NB4 (cell line): ENCODE data around the gene MTHFD1L.
"Not testable (repeated sequence)": the region's sequence is repeated elsewhere in the genome, so short reads cannot be mapped to it uniquely, and the experiment has no call there.

ENCODE experiments used
- DNase-seq: peaks from one replicate; pipeline ENCODE4 v3.0.0; 2010; ENCODE audit warnings: low read depth
- H3K4me3 ChIP-seq: one replicate; pipeline ENCODE4 v1.5.1; 2011; ENCODE audit warnings: mild to moderate bottlenecking, low read depth, low read length, moderate library complexity
- CTCF ChIP-seq: IDR thresholded peaks from one replicate; pipeline ENCODE4 v1.5.1; 2012; ENCODE audit warnings: low read depth, low read length
- MAX ChIP-seq: IDR thresholded peaks from 2 replicates; pipeline ENCODE4 v1.6.1; 2011; ENCODE audit warnings: low read depth, low read length
- MYC ChIP-seq: IDR thresholded peaks from 2 replicates; pipeline ENCODE4 v1.6.1; 2011; ENCODE audit warnings: low read depth, low read length
- POLR2A ChIP-seq: IDR thresholded peaks from 2 replicates; pipeline ENCODE4 v1.6.1; 2011; ENCODE audit warnings: mild to moderate bottlenecking; ENCODE audit not compliant: insufficient read length; ENCODE audit errors: extremely low read depth

The MTHFD1L gene

GRCh38 chr6:150865406-150866146, at the start of gene MTHFD1L:
MTHFD1L (plus strand) TSS chr6:150865702; CDS start chr6:150865823, 121 bp downstream.
- peak within 1 kb of the TSS; percentile 73 for H3K4me3 ChIP-seq
- TF ChIP-seq CTCF: peak; percentile 30
- TF ChIP-seq MAX: no peak
- DNase-seq: peak; percentile 91

DNA sequence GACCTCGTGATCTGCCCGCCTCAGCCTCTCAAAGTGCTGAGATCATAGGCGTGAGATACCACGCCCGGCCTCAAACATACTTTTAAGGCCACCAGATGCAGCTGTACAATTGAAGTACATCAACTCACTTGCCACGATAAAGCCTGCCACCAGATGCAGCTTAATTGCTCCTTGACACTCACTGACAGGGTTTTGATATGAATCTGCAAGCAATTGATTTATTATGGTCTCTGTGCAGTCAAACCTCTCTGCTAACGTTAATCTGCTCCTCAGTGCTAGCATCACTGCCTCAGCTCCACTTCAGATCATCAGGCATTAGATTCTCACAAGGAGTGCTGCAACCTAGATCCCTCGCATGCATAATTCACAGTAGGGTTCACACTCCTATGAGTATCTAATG, 48.9 kb upstream of the MTHFD1L start:
- H3K4me3 ChIP-seq, DNase-seq: not testable (repeated sequence)

- H3K4me3 ChIP-seq: no peak overlapping the region
- TF ChIP-seq MAX (no peak), CTCF (no peak), MYC (no peak), POLR2A (no peak)
- no peak for DNase-seq
Measured at GRCh38 chr6:150822932-150823331, 42.6 kb upstream of the MTHFD1L start.

DNA sequence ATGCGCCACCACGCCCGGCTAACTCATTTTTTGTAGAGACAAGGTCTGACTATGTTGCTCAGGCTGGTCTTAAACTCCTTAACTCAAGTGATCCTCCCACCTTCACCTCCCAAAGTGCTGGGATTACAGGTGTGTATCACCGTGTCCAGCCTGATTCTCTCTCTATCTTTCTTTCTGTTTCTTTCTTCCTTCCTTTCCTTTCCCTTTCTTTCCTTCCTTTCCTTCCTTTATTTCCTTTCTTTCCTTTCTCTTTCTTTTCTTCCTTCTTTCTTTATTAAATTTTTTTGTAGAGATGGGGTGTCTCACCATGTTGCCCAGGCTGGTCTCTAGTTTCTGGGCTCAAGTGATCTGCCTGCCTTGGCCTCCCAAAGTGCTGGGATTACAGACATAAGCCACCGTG, 38.7 kb upstream of the MTHFD1L start:
- no peak for TF ChIP-seq MYC
- no peak for TF ChIP-seq MAX
- TF ChIP-seq CTCF: no peak
- TF ChIP-seq POLR2A: no peak
- H3K4me3 ChIP-seq: no peak overlapping the region
- no peak for DNase-seq

GRCh38 chr6:150828107-150828506, 37.4 kb upstream of the MTHFD1L start:
- H3K4me3 ChIP-seq, DNase-seq: not testable (repeated sequence)

DNA sequence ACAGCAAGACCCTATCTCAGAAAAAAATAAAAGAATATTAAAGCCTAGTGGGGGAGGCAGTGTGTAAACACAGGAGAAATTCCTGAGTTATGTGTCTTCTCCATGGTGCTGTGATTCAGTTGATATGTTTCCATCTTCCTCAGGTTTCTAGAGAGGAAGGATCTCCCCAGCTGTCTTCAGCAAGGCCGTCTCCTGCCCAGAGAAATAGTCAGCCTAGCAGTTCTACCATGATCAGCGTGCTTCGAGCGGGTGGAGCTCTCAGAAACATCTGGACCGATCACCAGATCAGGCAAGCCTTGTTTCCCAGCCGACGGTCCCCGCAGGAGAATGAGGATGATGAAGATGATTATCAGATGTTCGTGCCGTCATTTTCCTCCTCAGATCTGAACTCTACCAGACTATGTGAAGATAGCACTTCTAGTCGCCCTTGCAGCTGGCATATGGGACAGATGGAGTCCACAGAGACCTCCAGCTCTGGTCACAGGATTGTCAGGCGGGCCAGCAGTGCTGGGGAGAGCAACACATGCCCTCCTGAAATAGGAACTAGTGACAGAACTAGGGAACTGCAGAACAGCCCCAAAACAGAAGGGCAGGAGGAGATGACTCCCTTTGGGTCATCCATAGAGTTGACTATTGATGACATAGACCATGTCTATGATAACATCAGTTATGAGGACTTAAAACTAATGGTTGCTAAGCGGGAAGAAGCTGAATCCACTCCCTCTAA, 34.9 kb upstream of the MTHFD1L start:
- no peak for DNase-seq
- no peak overlapping the region for H3K4me3 ChIP-seq
- TF ChIP-seq CTCF: no peak
- TF ChIP-seq POLR2A: no peak
- no peak for TF ChIP-seq MYC
- TF ChIP-seq MAX: no peak

DNA sequence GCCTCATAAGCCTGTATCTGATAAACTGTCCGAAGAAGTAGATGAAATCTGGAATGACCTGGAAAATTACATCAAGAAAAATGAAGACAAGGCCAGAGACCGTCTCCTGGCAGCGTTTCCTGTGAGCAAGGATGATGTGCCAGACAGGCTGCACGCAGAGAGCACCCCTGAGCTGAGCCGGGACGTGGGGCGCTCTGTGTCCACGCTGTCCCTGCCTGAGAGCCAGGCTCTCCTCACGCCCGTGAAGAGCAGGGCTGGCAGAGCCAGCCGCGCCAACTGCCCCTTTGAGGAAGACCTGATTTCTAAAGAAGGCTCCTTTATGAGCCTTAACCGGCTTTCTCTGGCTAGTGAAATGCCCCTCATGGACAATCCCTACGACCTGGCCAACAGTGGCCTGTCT, 33.9 kb upstream of the MTHFD1L start:
- TF ChIP-seq MAX (no peak), POLR2A (no peak), CTCF (no peak), MYC (no peak)
- H3K4me3 ChIP-seq: no peak overlapping the region

More for the DNA sequence above, 33.9 kb upstream of the MTHFD1L start:
- DNase-seq: no peak
